SU-DHL-6 (cell line): ENCODE data around the gene PPP1R13B.

Experiments
- H2AFZ ChIP-seq: fragments of 200-600 bp; sonication (generic); 2 replicates; pipeline ENCODE4 v1.6.1; 2014; ENCODE audit warnings: low read depth, mild to moderate bottlenecking, moderate library complexity, mixed read lengths, antibody characterized with exemption, low read length; ENCODE audit not compliant: severe bottlenecking
- H3F3A ChIP-seq: fragments of 200-600 bp; shearing (Covaris generic); 2 replicates; pipeline ENCODE4 v1.6.0; 2016; ENCODE audit warnings: antibody characterized with exemption, mild to moderate bottlenecking; ENCODE audit not compliant: insufficient read depth
- H3K27ac ChIP-seq: fragments of 200-600 bp; sonication (generic); 2 replicates; pipeline ENCODE4 v1.5.1; 2016; ENCODE audit warnings: low read depth, mild to moderate bottlenecking, low read length, moderate library complexity, mixed read lengths
- H3K27me3 ChIP-seq: fragments of 200-600 bp; sonication (generic), shearing (Covaris generic); 2 replicates; pipeline ENCODE4 v1.6.0; 2014; ENCODE audit warnings: mild to moderate bottlenecking, low read length
- H3K36me3 ChIP-seq: fragments of 200-600 bp; sonication (generic); 2 replicates; pipeline ENCODE4 v1.6.1; 2014; ENCODE audit warnings: mild to moderate bottlenecking, low read length, mixed read lengths
- H3K4me2 ChIP-seq: fragments of 300-600, 200-600 bp; shearing (Covaris generic), sonication (generic); 2 replicates; pipeline ENCODE4 v1.6.0; 2014; ENCODE audit warnings: low read length, low read depth, mild to moderate bottlenecking; ENCODE audit not compliant: poor library complexity, severe bottlenecking
- H3K4me3 ChIP-seq: fragments of 200-600 bp; sonication (generic); 2 replicates; pipeline ENCODE4 v1.5.1; 2014; ENCODE audit warnings: antibody characterized with exemption, low read length, mild to moderate bottlenecking, mixed read lengths; ENCODE audit not compliant: insufficient read depth, poor library complexity, severe bottlenecking
- H3K79me2 ChIP-seq: fragments of 200-600 bp; sonication (generic); 2 replicates; pipeline ENCODE4 v1.6.1; 2014; ENCODE audit warnings: mild to moderate bottlenecking, low read length, moderate library complexity; ENCODE audit not compliant: insufficient read depth
- H3K9ac ChIP-seq: fragments of 200-600 bp; sonication (generic); 2 replicates; pipeline ENCODE4 v1.7.0; 2014; ENCODE audit warnings: mild to moderate bottlenecking, low read length
- H3K9me2 ChIP-seq: fragments of 200-600 bp; sonication (generic); replicated peaks from 2 replicates; pipeline ENCODE4 v1.6.1; 2014; ENCODE audit warnings: low read length; ENCODE audit not compliant: insufficient read depth
- H3K9me3 ChIP-seq: fragments of 200-600 bp; sonication (generic); 2 replicates; pipeline ENCODE4 v1.6.1; 2014; ENCODE audit warnings: low read length, mixed read lengths; ENCODE audit not compliant: insufficient read depth
- H4K20me1 ChIP-seq: fragments of 200-600 bp; sonication (generic); 2 replicates; pipeline ENCODE4 v1.6.1; 2014; ENCODE audit warnings: low read depth, mild to moderate bottlenecking, antibody characterized with exemption, low read length, moderate library complexity, mixed read lengths
- EZH2phosphoT487 ChIP-seq: fragments of 200-600 bp; sonication (generic), shearing (Covaris generic); conservative IDR thresholded peaks from 2 replicates; pipeline ENCODE4 v1.6.1; 2018; ENCODE audit warnings: mild to moderate bottlenecking, antibody characterized with exemption, low read length, moderate library complexity, mixed read lengths
- TF ChIP-seq, protein P1 (sequence below): fragments of 200-600 bp; sonication (generic); IDR thresholded peaks from one replicate; pipeline ENCODE4 v1.5.1; 2017; ENCODE audit warnings: antibody characterized with exemption, mild to moderate bottlenecking, low read length, moderate library complexity; ENCODE audit not compliant: insufficient read depth, poor library complexity, severe bottlenecking

Gene PPP1R13B

GRCh38 chr14:103690332-103690731, 157.0 kb downstream of the PPP1R13B start:
- Histone ChIP-seq H3K4me3 (peak overlapping the region; percentile 22), H3K36me3 (peaks cover 5% of the 10 kb centered on the region; the same call in 1 of the 2 replicates), H3K9ac (peak overlapping the region; percentile 51)

GRCh38 chr14:103688906-103689902, 158.2 kb downstream of the PPP1R13B start:
- Histone ChIP-seq H3K27ac (peak overlapping the region; percentile 89), H3K27me3 (no peaks in the 10 kb centered on the region), H3K4me2 (peak overlapping the region; percentile 58), H3K9me3 (no peaks in the 10 kb centered on the region), H3K79me2 (no peaks in the 10 kb centered on the region), H2AFZ (no peak overlapping the region), H3K9ac (peak overlapping the region; percentile 51), H3F3A (peaks cover 42% of the 10 kb centered on the region), H3K4me3 (peak overlapping the region; percentile 22), H3K36me3 (peaks cover 5% of the 10 kb centered on the region; the same call in 1 of the 2 replicates), H4K20me1 (no peaks in the 10 kb centered on the region), H3K9me2 (no peaks in the 10 kb centered on the region)
- TF ChIP-seq, protein P1, sequence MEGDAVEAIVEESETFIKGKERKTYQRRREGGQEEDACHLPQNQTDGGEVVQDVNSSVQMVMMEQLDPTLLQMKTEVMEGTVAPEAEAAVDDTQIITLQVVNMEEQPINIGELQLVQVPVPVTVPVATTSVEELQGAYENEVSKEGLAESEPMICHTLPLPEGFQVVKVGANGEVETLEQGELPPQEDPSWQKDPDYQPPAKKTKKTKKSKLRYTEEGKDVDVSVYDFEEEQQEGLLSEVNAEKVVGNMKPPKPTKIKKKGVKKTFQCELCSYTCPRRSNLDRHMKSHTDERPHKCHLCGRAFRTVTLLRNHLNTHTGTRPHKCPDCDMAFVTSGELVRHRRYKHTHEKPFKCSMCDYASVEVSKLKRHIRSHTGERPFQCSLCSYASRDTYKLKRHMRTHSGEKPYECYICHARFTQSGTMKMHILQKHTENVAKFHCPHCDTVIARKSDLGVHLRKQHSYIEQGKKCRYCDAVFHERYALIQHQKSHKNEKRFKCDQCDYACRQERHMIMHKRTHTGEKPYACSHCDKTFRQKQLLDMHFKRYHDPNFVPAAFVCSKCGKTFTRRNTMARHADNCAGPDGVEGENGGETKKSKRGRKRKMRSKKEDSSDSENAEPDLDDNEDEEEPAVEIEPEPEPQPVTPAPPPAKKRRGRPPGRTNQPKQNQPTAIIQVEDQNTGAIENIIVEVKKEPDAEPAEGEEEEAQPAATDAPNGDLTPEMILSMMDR, result no peak
- no peak for TF ChIP-seq EZH2phosphoT487

More at GRCh38 chr14:103690332-103690731, 157.0 kb downstream of the PPP1R13B start:
- no peaks in the 10 kb centered on the region for H3K27me3 ChIP-seq
- H3K9me3 ChIP-seq, result no peaks in the 10 kb centered on the region
- TF ChIP-seq, protein P1, result no peak
- TF ChIP-seq EZH2phosphoT487, result no peak
- H4K20me1 ChIP-seq, result no peaks in the 10 kb centered on the region
- H3K9me2 ChIP-seq, result no peaks in the 10 kb centered on the region
- H3K27ac ChIP-seq, result peak overlapping the region; percentile 89
- no peak overlapping the region for H2AFZ ChIP-seq
- peaks cover 43% of the 10 kb centered on the region for H3F3A ChIP-seq
- H3K79me2 ChIP-seq, result no peaks in the 10 kb centered on the region
- peak overlapping the region; percentile 58 for H3K4me2 ChIP-seq

- TF ChIP-seq, protein P1, result no peak
- no peak for TF ChIP-seq EZH2phosphoT487
- Histone ChIP-seq H3K9ac (0 out of 2 replicates have a peak overlapping the region, but pooled peaks have one; percentile 51), H3K4me3 (no peak overlapping the region), H3K27ac (peak overlapping the region; percentile 89), H4K20me1 (no peaks in the 10 kb centered on the region), H3K9me2 (no peaks in the 10 kb centered on the region), H3K27me3 (no peaks in the 10 kb centered on the region), H3F3A (peaks cover 42% of the 10 kb centered on the region), H2AFZ (no peak overlapping the region), H3K36me3 (peaks cover 5% of the 10 kb centered on the region; the same call in 1 of the 2 replicates), H3K9me3 (no peaks in the 10 kb centered on the region), H3K4me2 (peak overlapping the region; percentile 58), H3K79me2 (no peaks in the 10 kb centered on the region)
Observed at GRCh38 chr14:103688441-103688840, 158.9 kb downstream of the PPP1R13B start.
